ENCODE results near the gene SORBS2. TPM values are rescaled to one million over a fixed set of nuclear protein-coding genes. Genes with fewer than 3 reads are reported as not detected.

The SORBS2 gene
- total RNA-seq, 5 donors from 2014 or later (not counting 1 experiment from before 2014, with no cell fraction given), result 0.15 to 1.9 (median 0.98) TPM; not detected in 1

DNA sequence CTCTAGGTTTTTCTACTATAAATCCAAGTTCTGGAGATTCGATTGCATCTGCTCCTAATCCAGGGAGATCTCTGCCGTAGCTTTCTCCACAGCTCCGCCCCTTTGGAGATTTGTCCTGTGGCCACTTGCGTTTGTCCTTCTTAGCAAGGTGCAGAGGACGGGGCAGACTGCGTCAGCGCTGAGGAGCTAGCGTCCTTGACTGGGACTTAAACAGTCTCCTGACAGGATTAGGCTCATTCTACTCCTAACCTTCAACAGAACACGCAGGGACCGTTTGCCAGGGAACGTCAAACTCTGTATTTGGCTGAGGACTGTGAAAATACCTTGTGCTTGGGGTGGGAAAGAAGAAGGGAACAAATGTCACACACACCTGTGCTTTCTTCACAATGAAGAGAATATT lies 38.6 kb downstream of the SORBS2 start:
- Mint-ChIP-seq H3K4me3 (no peak overlapping the region), H3K4me1 (no peaks in the 10 kb centered on the region), H3K36me3 (no peaks in the 10 kb centered on the region), H3K27me3 (peaks cover 0 to 7% of the 10 kb centered on the region in 2 donors), H3K27ac (no peak overlapping the region), H3K9me3 (peaks cover 3 to 8% (median 4%) of the 10 kb centered on the region in 3 donors)
- Histone ChIP-seq H3K4me3 (ENCODE audit: control insufficient read depth in 1 of 2, extremely low read depth in 1 of 2, low read length in 1 of 2) (no peak overlapping the region), H3K27me3 (replicated peaks in 1 of 2; ENCODE audit: control insufficient read depth in 2 of 2, extremely low read depth in 1 of 2, insufficient read depth in 2 of 2, low read length in 1 of 2) (peaks cover 0 to 3% of the 10 kb centered on the region in 2 experiments), H3K9me3 (no peaks in the 10 kb centered on the region), H3K27ac (ENCODE audit: low read length) (no peak overlapping the region), H3K36me3 (ENCODE audit: control insufficient read depth in 2 of 2, extremely low read depth in 1 of 2, insufficient read depth in 1 of 2, low read length in 1 of 2) (no peaks in the 10 kb centered on the region), H3K4me1 (ENCODE audit: control insufficient read depth in 1 of 2, extremely low read depth in 1 of 2, insufficient read depth in 2 of 2, low read length in 2 of 2) (no peaks in the 10 kb centered on the region)
- CTCF ChIA-PET, result no interaction called here
- ATAC-seq (replicated peaks in 1 of 4) (no peak), DNase-seq (no peak)
- 72% methylated on average over 5 of the region's 11 CpGs for WGBS (ENCODE audit: insufficient coverage)
- POLR2A ChIA-PET, result no interaction called here

DNA sequence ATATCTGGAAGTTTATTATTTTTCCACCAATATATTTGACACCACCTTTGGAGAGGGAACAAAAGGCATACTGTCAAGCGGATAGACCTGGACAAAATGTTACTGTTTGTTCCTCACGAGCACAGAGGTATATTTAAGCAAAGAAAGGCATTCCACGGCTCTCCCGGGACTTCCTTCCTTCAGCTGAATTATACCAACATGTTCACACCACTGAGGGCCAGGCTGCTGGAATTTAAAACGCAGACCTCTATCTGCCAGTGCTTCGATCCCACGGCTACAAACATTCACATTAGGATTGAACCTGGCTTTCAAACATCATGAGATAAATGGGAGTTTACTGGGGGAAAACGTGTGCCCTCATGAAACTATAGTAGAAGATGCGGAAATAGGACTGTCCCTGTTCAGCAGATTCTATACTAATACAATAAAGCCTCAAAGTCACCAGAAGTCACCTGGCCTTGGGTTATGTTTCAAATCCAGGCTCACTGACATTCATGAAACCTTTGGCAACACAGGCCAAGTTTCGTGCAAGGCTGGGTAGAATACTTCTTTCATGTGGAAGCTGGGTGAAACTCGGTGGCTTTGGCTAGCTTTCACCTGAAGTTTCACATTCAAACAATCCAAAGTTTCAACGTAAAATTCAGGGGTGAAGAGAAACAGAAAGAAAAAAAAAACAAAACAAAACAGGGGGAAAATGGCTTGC lies 39.5 kb downstream of the SORBS2 start:
- ChIA-PET POLR2A (no interaction called here), CTCF (no interaction called here)
- peaks cover 0 to 3% of the 10 kb centered on the region in 2 experiments for H3K27me3 ChIP-seq (replicated peaks in 1 of 2; ENCODE audit: control insufficient read depth in 2 of 2, extremely low read depth in 1 of 2, insufficient read depth in 2 of 2, low read length in 1 of 2)

DNA sequence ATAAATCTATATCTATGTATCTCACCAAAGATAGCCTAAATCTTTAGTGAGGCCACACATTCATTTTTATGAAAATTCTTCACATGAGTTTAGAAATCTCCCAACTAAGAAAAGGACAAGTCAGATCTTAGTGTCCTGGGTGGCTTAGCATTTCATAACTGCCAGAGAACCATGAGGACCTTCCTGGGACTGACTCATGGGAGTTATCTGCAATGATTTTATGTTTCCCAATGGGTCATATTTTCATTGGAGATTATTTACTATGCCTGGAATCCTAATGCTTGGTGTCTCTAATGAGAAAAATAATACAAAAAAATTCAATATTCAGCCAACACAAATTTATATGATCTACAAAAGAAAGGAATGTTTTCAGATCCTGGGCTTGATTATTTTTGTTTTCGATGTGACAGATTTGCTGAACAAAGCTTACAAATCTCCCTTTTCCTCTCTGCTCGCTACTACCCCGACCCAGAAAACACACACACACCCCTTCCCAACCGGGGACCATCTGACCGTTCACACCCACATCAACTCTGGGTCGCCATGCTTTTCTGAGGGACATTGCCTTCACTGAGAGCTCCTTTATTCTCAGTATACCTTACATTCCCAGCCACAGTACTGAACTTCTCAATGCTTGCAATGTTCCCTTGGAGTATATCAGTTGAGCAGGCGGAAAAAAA lies 40.1 kb downstream of the SORBS2 start:
- H3K9me3 Mint-ChIP-seq, result peaks cover 3 to 8% (median 7%) of the 10 kb centered on the region in 3 donors
- H3K4me1 Mint-ChIP-seq, result no peaks in the 10 kb centered on the region
- H3K27ac Mint-ChIP-seq, result no peak overlapping the region
- H3K27me3 ChIP-seq (replicated peaks in 1 of 2; ENCODE audit: control insufficient read depth in 2 of 2, extremely low read depth in 1 of 2, insufficient read depth in 2 of 2, low read length in 1 of 2), result peaks cover 0 to 3% of the 10 kb centered on the region in 2 experiments
- no peaks in the 10 kb centered on the region for H3K36me3 Mint-ChIP-seq
- H3K4me3 ChIP-seq (ENCODE audit: control insufficient read depth in 1 of 2, extremely low read depth in 1 of 2, low read length in 1 of 2), result no peak overlapping the region
- WGBS (ENCODE audit: insufficient coverage), result 85% methylated on average over 6 of the region's 7 CpGs
- no peak overlapping the region for H3K27ac ChIP-seq (ENCODE audit: low read length)
- no peak overlapping the region for H3K4me3 Mint-ChIP-seq
- no peak for ATAC-seq (replicated peaks in 1 of 4)
- H3K27me3 Mint-ChIP-seq, result peaks cover 2 to 7% of the 10 kb centered on the region in 2 donors
- no peak for DNase-seq
- ChIA-PET CTCF (no interaction called here), POLR2A (no interaction called here)
- H3K36me3 ChIP-seq (ENCODE audit: control insufficient read depth in 2 of 2, extremely low read depth in 1 of 2, insufficient read depth in 1 of 2, low read length in 1 of 2), result no peaks in the 10 kb centered on the region
- no peaks in the 10 kb centered on the region for H3K9me3 ChIP-seq
- H3K4me1 ChIP-seq (ENCODE audit: control insufficient read depth in 1 of 2, extremely low read depth in 1 of 2, insufficient read depth in 2 of 2, low read length in 2 of 2), result no peaks in the 10 kb centered on the region

More for the DNA sequence above, 39.5 kb downstream of the SORBS2 start:
- no peak overlapping the region for H3K27ac ChIP-seq (ENCODE audit: low read length)
- 86% methylated on average over 4 of the region's 12 CpGs for WGBS (ENCODE audit: insufficient coverage)
- no peaks in the 10 kb centered on the region for H3K4me1 Mint-ChIP-seq
- DNase-seq (no peak), ATAC-seq (replicated peaks in 1 of 4) (no peak)
- H3K4me3 Mint-ChIP-seq, result no peak overlapping the region
- H3K9me3 ChIP-seq, result no peaks in the 10 kb centered on the region
- H3K4me1 ChIP-seq (ENCODE audit: control insufficient read depth in 1 of 2, extremely low read depth in 1 of 2, insufficient read depth in 2 of 2, low read length in 2 of 2), result no peaks in the 10 kb centered on the region
- no peaks in the 10 kb centered on the region for H3K36me3 ChIP-seq (ENCODE audit: control insufficient read depth in 2 of 2, extremely low read depth in 1 of 2, insufficient read depth in 1 of 2, low read length in 1 of 2)
- H3K9me3 Mint-ChIP-seq, result peaks cover 3 to 8% (median 7%) of the 10 kb centered on the region in 3 donors
- H3K36me3 Mint-ChIP-seq, result no peaks in the 10 kb centered on the region
- H3K27ac Mint-ChIP-seq, result no peak overlapping the region
- peaks cover 2 to 7% of the 10 kb centered on the region in 2 donors for H3K27me3 Mint-ChIP-seq
- H3K4me3 ChIP-seq (ENCODE audit: control insufficient read depth in 1 of 2, extremely low read depth in 1 of 2, low read length in 1 of 2), result no peak overlapping the region

DNA sequence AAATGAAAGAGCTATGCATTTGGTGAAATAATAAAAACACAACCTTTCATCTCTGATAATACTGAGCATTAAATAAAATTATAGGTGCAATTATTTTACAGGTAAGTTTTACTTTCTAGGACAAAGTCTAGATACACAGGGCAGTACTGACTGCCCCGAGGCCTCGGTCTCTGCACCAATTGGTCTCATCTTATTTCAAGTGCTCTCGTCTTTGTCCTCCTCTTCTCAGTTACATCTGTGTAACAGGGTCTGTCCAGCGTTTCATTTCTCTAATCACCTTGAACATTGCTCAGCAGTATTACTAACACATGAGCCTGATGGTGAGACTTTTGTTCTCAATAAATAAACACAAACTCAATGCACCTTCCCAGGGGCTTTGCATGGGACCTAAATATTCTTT lies 44.5 kb downstream of the SORBS2 start:
- Histone ChIP-seq H3K4me3 (ENCODE audit: control insufficient read depth in 1 of 2, extremely low read depth in 1 of 2, low read length in 1 of 2) (no peak overlapping the region), H3K4me1 (ENCODE audit: control insufficient read depth in 1 of 2, extremely low read depth in 1 of 2, insufficient read depth in 2 of 2, low read length in 2 of 2) (no peaks in the 10 kb centered on the region), H3K27me3 (replicated peaks in 1 of 2; ENCODE audit: control insufficient read depth in 2 of 2, extremely low read depth in 1 of 2, insufficient read depth in 2 of 2, low read length in 1 of 2) (peaks cover 0 to 2% of the 10 kb centered on the region in 2 experiments), H3K9me3 (no peaks in the 10 kb centered on the region), H3K36me3 (ENCODE audit: control insufficient read depth in 2 of 2, extremely low read depth in 1 of 2, insufficient read depth in 1 of 2, low read length in 1 of 2) (no peaks in the 10 kb centered on the region), H3K27ac (ENCODE audit: low read length) (no peak overlapping the region)
- CTCF ChIA-PET, result no interaction called here
- Mint-ChIP-seq H3K27ac (no peak overlapping the region), H3K4me1 (no peaks in the 10 kb centered on the region), H3K4me3 (no peak overlapping the region), H3K27me3 (peaks cover 2 to 3% of the 10 kb centered on the region in 2 donors), H3K36me3 (no peaks in the 10 kb centered on the region), H3K9me3 (peaks cover 3 to 8% (median 7%) of the 10 kb centered on the region in 3 donors)
- 85% methylated on average over 4 of the region's 4 CpGs for WGBS (ENCODE audit: insufficient coverage)
- POLR2A ChIA-PET, result interaction anchor here in 1 of 2 donors (0.6 kb wide), 1 partner anchor 9 kb away, joined by 3 read pairs; no protein-coding TSS in a partner anchor
- no peak for DNase-seq
- no peak for ATAC-seq (replicated peaks in 1 of 4)

DNA sequence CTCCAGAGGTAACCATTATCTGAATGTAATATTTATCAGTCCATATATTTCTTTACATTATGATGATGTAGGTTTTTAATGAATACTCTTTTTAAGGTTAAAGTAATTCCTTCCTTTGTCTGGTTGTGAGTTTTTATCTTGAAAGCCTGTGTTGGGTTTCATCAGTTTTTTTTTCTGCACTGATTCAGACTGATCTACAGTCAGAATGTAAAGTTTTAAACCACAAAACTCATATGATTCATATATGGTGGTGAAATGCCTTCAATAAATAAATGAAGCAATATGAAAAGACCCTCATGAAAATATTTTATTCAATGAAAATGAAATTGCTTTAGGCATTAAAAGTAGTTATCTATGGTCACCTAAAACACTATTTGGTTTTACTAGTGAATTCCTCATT lies 47.1 kb downstream of the SORBS2 start:
- no peaks in the 10 kb centered on the region for H3K4me1 ChIP-seq (ENCODE audit: control insufficient read depth in 1 of 2, extremely low read depth in 1 of 2, insufficient read depth in 2 of 2, low read length in 2 of 2)
- H3K9me3 ChIP-seq, result no peaks in the 10 kb centered on the region
- no peak overlapping the region for H3K27ac ChIP-seq (ENCODE audit: low read length)
- DNase-seq (no peak), ATAC-seq (replicated peaks in 1 of 4) (no peak)
- H3K27me3 ChIP-seq (replicated peaks in 1 of 2; ENCODE audit: control insufficient read depth in 2 of 2, extremely low read depth in 1 of 2, insufficient read depth in 2 of 2, low read length in 1 of 2), result peaks cover 0 to 2% of the 10 kb centered on the region in 2 experiments
- H3K36me3 Mint-ChIP-seq, result no peaks in the 10 kb centered on the region
- no peak overlapping the region for H3K4me3 ChIP-seq (ENCODE audit: control insufficient read depth in 1 of 2, extremely low read depth in 1 of 2, low read length in 1 of 2)
- ChIA-PET CTCF (no interaction called here), POLR2A (no interaction called here)
- H3K27ac Mint-ChIP-seq, result no peak overlapping the region
- H3K36me3 ChIP-seq (ENCODE audit: control insufficient read depth in 2 of 2, extremely low read depth in 1 of 2, insufficient read depth in 1 of 2, low read length in 1 of 2), result no peaks in the 10 kb centered on the region
- no peaks in the 10 kb centered on the region for H3K4me1 Mint-ChIP-seq
- peaks cover 0 to 4% (median 3%) of the 10 kb centered on the region in 3 donors for H3K9me3 Mint-ChIP-seq
- H3K4me3 Mint-ChIP-seq, result no peak overlapping the region
- H3K27me3 Mint-ChIP-seq, result peaks cover 14 to 16% of the 10 kb centered on the region in 2 donors

DNA sequence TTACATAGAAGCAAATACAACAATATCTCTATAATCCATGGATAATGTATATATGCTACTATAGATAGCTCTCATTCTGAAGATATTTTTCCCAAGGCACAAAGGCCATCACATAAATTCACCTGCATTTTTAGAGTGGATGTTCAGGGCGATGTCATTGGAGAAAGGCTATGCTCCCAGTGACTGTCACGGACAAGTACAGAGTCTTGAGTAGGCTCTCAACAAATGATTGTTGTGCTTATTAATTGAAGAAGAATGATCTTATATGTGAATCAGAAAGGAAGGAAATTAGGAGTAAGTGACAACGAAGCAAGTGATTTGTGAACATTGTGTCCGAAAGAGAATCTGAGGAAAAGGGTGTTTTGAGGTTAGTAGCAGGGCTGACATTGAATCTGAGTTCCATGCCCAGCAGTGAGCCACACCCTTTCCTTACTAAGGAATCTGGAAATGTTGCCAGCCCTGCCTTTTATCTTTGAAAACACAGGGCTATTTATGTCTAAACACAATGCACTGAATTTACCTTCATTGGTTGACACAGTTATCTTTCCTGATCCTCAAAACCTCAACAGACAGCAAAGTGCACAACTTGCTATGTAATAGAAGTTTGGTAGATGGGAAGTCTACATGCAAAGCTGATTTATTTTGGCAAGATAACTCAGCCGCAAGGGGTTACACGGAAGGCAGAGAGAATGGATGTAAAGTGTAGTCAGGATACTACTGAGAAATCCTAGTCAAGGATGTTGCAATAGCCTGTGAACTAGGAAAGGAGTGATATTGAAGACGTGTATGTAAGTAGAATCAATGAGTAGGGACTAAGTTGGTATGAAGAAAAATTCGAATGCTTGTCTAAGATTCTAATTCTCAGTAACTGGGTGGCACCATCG lies 50.4 kb downstream of the SORBS2 start:
- H3K4me3 ChIP-seq (ENCODE audit: control insufficient read depth in 1 of 2, extremely low read depth in 1 of 2, low read length in 1 of 2), result no peak overlapping the region
- no peak overlapping the region for H3K27ac Mint-ChIP-seq
- POLR2A ChIA-PET, result no interaction called here
- no peak for ATAC-seq (replicated peaks in 1 of 4)
- no peaks in the 10 kb centered on the region for H3K36me3 Mint-ChIP-seq
- 78% methylated on average over 7 of the region's 9 CpGs for WGBS (ENCODE audit: insufficient coverage)
- DNase-seq, result no peak
- no peaks in the 10 kb centered on the region for H3K9me3 Mint-ChIP-seq
- peaks cover 0 to 2% of the 10 kb centered on the region in 2 experiments for H3K27me3 ChIP-seq (replicated peaks in 1 of 2; ENCODE audit: control insufficient read depth in 2 of 2, extremely low read depth in 1 of 2, insufficient read depth in 2 of 2, low read length in 1 of 2)
- H3K9me3 ChIP-seq, result no peaks in the 10 kb centered on the region
- CTCF ChIA-PET, result no interaction called here
- peaks cover 12 to 16% of the 10 kb centered on the region in 2 donors for H3K27me3 Mint-ChIP-seq
- H3K4me1 ChIP-seq (ENCODE audit: control insufficient read depth in 1 of 2, extremely low read depth in 1 of 2, insufficient read depth in 2 of 2, low read length in 2 of 2), result no peaks in the 10 kb centered on the region
- no peak overlapping the region for H3K27ac ChIP-seq (ENCODE audit: low read length)
- no peaks in the 10 kb centered on the region for H3K4me1 Mint-ChIP-seq
- H3K36me3 ChIP-seq (ENCODE audit: control insufficient read depth in 2 of 2, extremely low read depth in 1 of 2, insufficient read depth in 1 of 2, low read length in 1 of 2), result no peaks in the 10 kb centered on the region
- no peak overlapping the region for H3K4me3 Mint-ChIP-seq
